ENCODE results near the gene CHST8. TPM values are rescaled to one million over a fixed set of nuclear protein-coding genes. Genes with fewer than 3 reads are reported as not detected.
"Not testable (repeated sequence)": the region's sequence is repeated elsewhere in the genome, so short reads cannot be mapped to it uniquely, and the experiment has no call there.

CHST8 gene
- total and polyA plus RNA-seq, 2 donors, result 0.23 to 0.47 TPM

DNA sequence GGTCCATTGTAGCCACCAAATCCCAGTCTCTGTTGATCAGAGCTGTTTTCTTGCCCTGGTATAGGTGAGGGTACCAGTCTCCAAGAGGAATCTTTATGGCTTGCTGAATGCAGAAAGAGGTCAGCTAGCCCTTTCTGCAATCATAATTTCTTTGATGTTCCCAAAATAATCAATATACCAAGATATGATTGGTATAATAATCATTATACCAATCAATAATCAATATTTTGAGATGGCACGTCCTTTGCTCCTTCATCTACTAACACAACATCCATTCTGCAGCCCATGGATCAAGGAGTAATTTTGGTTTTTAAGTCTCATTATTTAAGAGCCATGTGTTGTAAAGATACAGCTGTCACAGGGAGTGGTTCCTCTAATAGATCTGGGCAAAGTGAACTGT lies 31.5 kb upstream of the CHST8 start:
- WGBS, result 70% methylated on average over 1 of the region's 1 CpG
- no peaks in the 10 kb centered on the region for H3K9me3 ChIP-seq (ENCODE audit: control insufficient read depth in 2 of 2, insufficient read depth in 1 of 2, low read length in 1 of 2)
- no peaks in the 10 kb centered on the region for H3K27me3 ChIP-seq (ENCODE audit: control insufficient read depth in 2 of 2, insufficient read depth in 1 of 2, low read length in 1 of 2)

DNA sequence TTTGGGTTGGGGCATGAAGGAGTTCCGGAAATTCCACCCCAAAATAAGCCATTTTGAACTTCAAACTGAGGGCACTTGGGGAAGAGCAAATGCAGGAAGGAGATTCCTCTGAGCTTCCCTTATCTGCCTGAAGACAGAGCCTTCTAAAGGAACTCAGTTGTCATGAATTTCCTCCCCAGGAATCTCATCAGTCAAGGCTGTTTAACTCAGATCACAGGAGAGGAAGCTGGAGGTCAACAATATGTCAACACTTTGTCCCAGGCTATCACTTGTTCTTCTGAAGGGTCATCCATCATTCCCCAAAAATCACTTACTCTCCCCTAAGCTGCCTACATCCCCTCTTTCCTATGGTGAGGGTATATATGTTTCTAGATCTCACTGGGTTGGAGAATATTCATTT lies 26.0 kb upstream of the CHST8 start:
- no peaks in the 10 kb centered on the region for H3K27me3 ChIP-seq (ENCODE audit: control insufficient read depth in 2 of 2, insufficient read depth in 1 of 2, low read length in 1 of 2)
- peaks cover 0 to 5% of the 10 kb centered on the region in 2 donors for H3K9me3 ChIP-seq (ENCODE audit: control insufficient read depth in 2 of 2, insufficient read depth in 1 of 2, low read length in 1 of 2)
- no peak overlapping the region for H3K27ac ChIP-seq (ENCODE audit: low read depth in 1 of 2, low read length in 1 of 2)
- no peaks in the 10 kb centered on the region for H3K4me1 ChIP-seq (ENCODE audit: control insufficient read depth in 2 of 2, insufficient read depth in 2 of 2, low read length in 2 of 2)
- no peak for DNase-seq (ENCODE audit: low read depth in 6 of 9, low spot score in 9 of 9)
- no peak overlapping the region for H3K4me3 ChIP-seq (ENCODE audit: low read length in 2 of 2)
- 10% methylated on average over 1 of the region's 1 CpG for WGBS
- H3K36me3 ChIP-seq (ENCODE audit: control insufficient read depth in 2 of 2, insufficient read depth in 2 of 2, low read length in 1 of 2), result no peaks in the 10 kb centered on the region

More for the DNA sequence above, 31.5 kb upstream of the CHST8 start:
- DNase-seq (ENCODE audit: low read depth in 6 of 9, low spot score in 9 of 9), result no peak
- Histone ChIP-seq H3K36me3 (ENCODE audit: control insufficient read depth in 2 of 2, insufficient read depth in 2 of 2, low read length in 1 of 2) (no peaks in the 10 kb centered on the region), H3K27ac (ENCODE audit: low read depth in 1 of 2, low read length in 1 of 2) (no peak overlapping the region), H3K4me3 (ENCODE audit: low read length in 2 of 2) (no peak overlapping the region), H3K4me1 (ENCODE audit: control insufficient read depth in 2 of 2, insufficient read depth in 2 of 2, low read length in 2 of 2) (no peaks in the 10 kb centered on the region)

DNA sequence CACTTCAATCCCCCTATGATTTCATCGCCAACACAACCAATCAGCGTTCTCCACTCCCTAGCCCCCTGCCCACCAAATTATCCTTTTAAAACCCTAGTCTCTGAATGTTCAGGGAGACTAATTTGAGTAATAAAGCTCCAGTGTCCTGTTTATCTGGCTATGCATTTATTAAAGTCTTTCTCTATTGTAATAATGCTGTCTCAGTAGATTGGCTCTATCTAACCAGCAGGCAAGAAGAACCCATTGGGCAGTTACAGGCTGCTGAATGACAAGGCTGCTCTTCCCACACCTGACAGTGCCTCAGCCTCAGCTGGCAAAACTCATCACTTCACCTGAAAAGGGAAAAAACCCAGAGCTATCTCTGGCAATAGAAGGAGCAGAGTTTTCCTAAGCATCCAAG lies 20.2 kb upstream of the CHST8 start:
- peaks cover 0 to 18% of the 10 kb centered on the region in 2 donors for H3K9me3 ChIP-seq (ENCODE audit: control insufficient read depth in 2 of 2, insufficient read depth in 1 of 2, low read length in 1 of 2)
- DNase-seq (ENCODE audit: low read depth in 6 of 9, low spot score in 9 of 9), result no peak
- no peak overlapping the region for H3K4me3 ChIP-seq (ENCODE audit: low read length in 2 of 2)
- H3K27me3 ChIP-seq (ENCODE audit: control insufficient read depth in 2 of 2, insufficient read depth in 1 of 2, low read length in 1 of 2), result no peaks in the 10 kb centered on the region
- H3K27ac ChIP-seq (ENCODE audit: low read depth in 1 of 2, low read length in 1 of 2), result no peak overlapping the region
- H3K4me1 ChIP-seq (ENCODE audit: control insufficient read depth in 2 of 2, insufficient read depth in 2 of 2, low read length in 2 of 2), result no peaks in the 10 kb centered on the region
- 99% methylated on average over 2 of the region's 2 CpGs for WGBS
- no peaks in the 10 kb centered on the region for H3K36me3 ChIP-seq (ENCODE audit: control insufficient read depth in 2 of 2, insufficient read depth in 2 of 2, low read length in 1 of 2)

DNA sequence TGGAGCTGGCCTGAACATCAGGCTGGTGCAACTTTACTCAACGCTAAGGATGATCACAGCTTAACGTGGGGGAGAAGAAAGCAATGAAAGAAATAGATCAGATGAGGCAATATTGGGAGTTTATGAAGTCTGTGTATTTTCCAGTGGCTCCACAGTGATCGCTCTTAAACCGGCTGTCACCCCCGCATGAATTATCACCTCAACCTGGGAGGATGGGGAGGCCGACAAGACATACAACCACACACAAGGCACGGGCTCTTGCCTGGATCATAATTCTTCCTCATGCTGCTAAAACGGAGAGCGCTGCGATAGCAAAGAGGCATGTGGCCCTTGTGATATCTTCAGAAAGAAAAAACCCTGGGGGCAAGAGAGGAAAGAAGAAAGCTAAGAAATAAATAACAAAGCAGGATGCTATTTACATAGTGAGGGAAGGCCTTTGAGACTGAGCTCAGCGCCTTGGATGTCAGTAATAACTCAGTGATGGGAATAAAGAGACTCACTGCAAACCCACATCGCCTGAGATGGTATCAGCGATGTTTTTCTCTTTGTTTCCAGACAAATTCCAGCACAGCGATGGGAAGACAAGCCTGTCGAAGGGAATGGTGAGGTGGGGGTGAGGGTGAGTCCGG lies 19.1 kb upstream of the CHST8 start:
- no peak for DNase-seq (ENCODE audit: low read depth in 6 of 9, low spot score in 9 of 9)
- peaks cover 0 to 18% of the 10 kb centered on the region in 2 donors for H3K9me3 ChIP-seq (ENCODE audit: control insufficient read depth in 2 of 2, insufficient read depth in 1 of 2, low read length in 1 of 2)
- H3K4me1 ChIP-seq (ENCODE audit: control insufficient read depth in 2 of 2, insufficient read depth in 2 of 2, low read length in 2 of 2), result no peaks in the 10 kb centered on the region
- no peak overlapping the region for H3K27ac ChIP-seq (ENCODE audit: low read depth in 1 of 2, low read length in 1 of 2)
- no peak overlapping the region for H3K4me3 ChIP-seq (ENCODE audit: low read length in 2 of 2)
- H3K36me3 ChIP-seq (ENCODE audit: control insufficient read depth in 2 of 2, insufficient read depth in 2 of 2, low read length in 1 of 2), result no peaks in the 10 kb centered on the region
- 91% methylated on average over 16 of the region's 16 CpGs for WGBS
- H3K27me3 ChIP-seq (ENCODE audit: control insufficient read depth in 2 of 2, insufficient read depth in 1 of 2, low read length in 1 of 2), result no peaks in the 10 kb centered on the region

DNA sequence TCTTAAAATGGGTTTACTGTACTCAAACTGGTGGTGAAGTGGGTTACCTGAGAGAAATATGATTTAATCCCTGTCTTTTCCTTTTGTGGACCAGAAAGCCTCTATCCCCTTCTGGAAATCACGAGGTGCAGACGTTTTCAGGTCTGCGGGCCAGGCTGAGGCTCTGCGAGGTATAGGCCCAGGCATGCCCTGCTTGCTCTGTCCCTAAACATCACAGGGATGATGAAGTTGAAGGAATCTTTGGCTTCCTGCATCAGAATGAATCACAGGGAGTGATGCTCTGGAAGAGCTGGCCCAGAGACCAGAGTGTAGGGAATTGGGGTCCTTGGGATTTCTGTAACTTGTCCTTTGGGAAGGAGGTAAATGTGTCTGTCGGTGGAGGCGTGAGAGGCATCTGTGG lies 18.4 kb upstream of the CHST8 start:
- Histone ChIP-seq H3K4me3 (ENCODE audit: low read length in 2 of 2) (no peak overlapping the region), H3K36me3 (ENCODE audit: control insufficient read depth in 2 of 2, insufficient read depth in 2 of 2, low read length in 1 of 2) (no peaks in the 10 kb centered on the region), H3K27ac (ENCODE audit: low read depth in 1 of 2, low read length in 1 of 2) (no peak overlapping the region), H3K4me1 (ENCODE audit: control insufficient read depth in 2 of 2, insufficient read depth in 2 of 2, low read length in 2 of 2) (no peaks in the 10 kb centered on the region), H3K27me3 (ENCODE audit: control insufficient read depth in 2 of 2, insufficient read depth in 1 of 2, low read length in 1 of 2) (no peaks in the 10 kb centered on the region), H3K9me3 (ENCODE audit: control insufficient read depth in 2 of 2, insufficient read depth in 1 of 2, low read length in 1 of 2) (peaks cover 0 to 18% of the 10 kb centered on the region in 2 donors)
- WGBS, result 88% methylated on average over 6 of the region's 6 CpGs
- DNase-seq (ENCODE audit: low read depth in 6 of 9, low spot score in 9 of 9), result no peak

DNA sequence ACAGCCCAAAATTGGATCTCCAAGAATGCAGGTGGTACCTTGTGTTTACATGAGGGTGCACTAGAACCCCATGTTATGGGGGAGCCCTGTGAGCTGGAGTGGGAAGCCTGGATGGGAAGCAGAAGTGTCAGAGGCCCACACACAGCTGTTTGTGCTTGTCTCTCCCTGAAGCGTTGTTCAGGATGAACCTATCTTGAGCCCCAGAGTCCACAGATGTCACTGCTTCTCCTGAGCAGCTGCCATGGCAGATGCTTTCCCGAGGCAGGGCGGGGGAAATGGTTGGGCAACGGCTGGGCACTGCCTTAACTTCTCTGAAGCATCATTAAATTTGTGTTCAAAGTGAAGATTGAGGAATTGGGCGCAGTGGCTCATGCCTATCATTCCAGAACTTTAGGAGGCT lies 17.1 kb upstream of the CHST8 start:
- H3K4me1 ChIP-seq (ENCODE audit: control insufficient read depth in 2 of 2, insufficient read depth in 2 of 2, low read length in 2 of 2), result no peaks in the 10 kb centered on the region
- WGBS, result 83% methylated on average over 5 of the region's 5 CpGs
- H3K27me3 ChIP-seq (ENCODE audit: control insufficient read depth in 2 of 2, insufficient read depth in 1 of 2, low read length in 1 of 2), result no peaks in the 10 kb centered on the region
- no peaks in the 10 kb centered on the region for H3K36me3 ChIP-seq (ENCODE audit: control insufficient read depth in 2 of 2, insufficient read depth in 2 of 2, low read length in 1 of 2)
- no peak overlapping the region for H3K4me3 ChIP-seq (ENCODE audit: low read length in 2 of 2)
- no peak overlapping the region for H3K27ac ChIP-seq (ENCODE audit: low read depth in 1 of 2, low read length in 1 of 2)
- DNase-seq (ENCODE audit: low read depth in 6 of 9, low spot score in 9 of 9), result no peak
- H3K9me3 ChIP-seq (ENCODE audit: control insufficient read depth in 2 of 2, insufficient read depth in 1 of 2, low read length in 1 of 2), result peaks cover 0 to 18% of the 10 kb centered on the region in 2 donors

DNA sequence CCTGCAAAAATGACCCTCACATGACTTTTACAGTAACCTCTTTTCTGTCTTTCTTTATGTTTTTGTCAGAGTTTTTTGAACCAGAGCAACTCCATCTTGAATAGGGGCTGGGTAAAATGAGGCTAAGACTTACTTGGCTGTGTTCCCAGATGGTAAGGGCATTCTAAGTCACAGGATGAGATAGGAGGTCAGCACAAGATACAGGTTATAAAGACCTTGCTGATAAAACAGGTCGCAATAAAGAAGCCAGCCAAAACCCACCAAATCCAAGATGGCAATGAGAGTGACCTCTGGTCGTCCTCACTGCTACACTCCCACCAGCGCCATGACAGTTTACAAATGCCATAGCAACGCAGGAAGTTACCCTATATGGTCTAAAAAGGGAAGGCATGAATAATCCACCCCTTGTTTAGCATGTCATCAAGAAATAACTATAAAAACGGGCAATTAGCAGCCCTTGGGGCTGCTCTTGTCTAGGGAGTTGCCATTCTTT lies 15.9 kb upstream of the CHST8 start:
- 78% methylated on average over 5 of the region's 5 CpGs for WGBS
- not testable (repeated sequence) for DNase-seq (ENCODE audit: low read depth in 6 of 9, low spot score in 9 of 9); H3K4me3 ChIP-seq (ENCODE audit: low read length in 2 of 2); H3K4me1 ChIP-seq (ENCODE audit: control insufficient read depth in 2 of 2, insufficient read depth in 2 of 2, low read length in 2 of 2); H3K27ac ChIP-seq (ENCODE audit: low read depth in 1 of 2, low read length in 1 of 2); H3K27me3 ChIP-seq (ENCODE audit: control insufficient read depth in 2 of 2, insufficient read depth in 1 of 2, low read length in 1 of 2); H3K36me3 ChIP-seq (ENCODE audit: control insufficient read depth in 2 of 2, insufficient read depth in 2 of 2, low read length in 1 of 2)
- H3K9me3 ChIP-seq (ENCODE audit: control insufficient read depth in 2 of 2, insufficient read depth in 1 of 2, low read length in 1 of 2), result peaks cover 0 to 12% of the 10 kb centered on the region in 2 donors

DNA sequence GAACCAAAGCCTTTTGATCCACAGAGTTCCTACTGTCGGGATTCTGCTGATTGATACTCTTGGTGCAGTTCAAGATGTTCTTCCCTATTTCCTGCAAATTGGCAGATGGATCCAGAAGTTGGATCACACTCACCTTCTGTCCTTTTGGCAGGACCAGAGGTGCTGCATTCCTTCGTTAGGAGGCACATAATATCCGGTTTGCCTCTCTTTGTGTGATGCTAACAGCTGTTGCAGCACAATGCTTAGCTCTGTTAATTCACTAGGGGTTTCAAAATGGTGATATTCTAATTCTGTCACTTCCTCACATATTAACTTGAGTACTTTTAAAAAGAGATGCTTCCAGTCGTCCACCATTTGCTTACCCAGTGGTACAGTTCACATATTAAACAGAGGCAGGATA lies 15.2 kb upstream of the CHST8 start:
- DNase-seq (ENCODE audit: low read depth in 6 of 9, low spot score in 9 of 9), result no peak
- Histone ChIP-seq H3K36me3 (ENCODE audit: control insufficient read depth in 2 of 2, insufficient read depth in 2 of 2, low read length in 1 of 2) (no peaks in the 10 kb centered on the region), H3K27me3 (ENCODE audit: control insufficient read depth in 2 of 2, insufficient read depth in 1 of 2, low read length in 1 of 2) (no peaks in the 10 kb centered on the region), H3K4me1 (ENCODE audit: control insufficient read depth in 2 of 2, insufficient read depth in 2 of 2, low read length in 2 of 2) (no peaks in the 10 kb centered on the region), H3K4me3 (ENCODE audit: low read length in 2 of 2) (no peak overlapping the region), H3K9me3 (ENCODE audit: control insufficient read depth in 2 of 2, insufficient read depth in 1 of 2, low read length in 1 of 2) (peaks cover 0 to 11% of the 10 kb centered on the region in 2 donors), H3K27ac (ENCODE audit: low read depth in 1 of 2, low read length in 1 of 2) (no peak overlapping the region)
- 60% methylated on average over 4 of the region's 4 CpGs for WGBS

DNA sequence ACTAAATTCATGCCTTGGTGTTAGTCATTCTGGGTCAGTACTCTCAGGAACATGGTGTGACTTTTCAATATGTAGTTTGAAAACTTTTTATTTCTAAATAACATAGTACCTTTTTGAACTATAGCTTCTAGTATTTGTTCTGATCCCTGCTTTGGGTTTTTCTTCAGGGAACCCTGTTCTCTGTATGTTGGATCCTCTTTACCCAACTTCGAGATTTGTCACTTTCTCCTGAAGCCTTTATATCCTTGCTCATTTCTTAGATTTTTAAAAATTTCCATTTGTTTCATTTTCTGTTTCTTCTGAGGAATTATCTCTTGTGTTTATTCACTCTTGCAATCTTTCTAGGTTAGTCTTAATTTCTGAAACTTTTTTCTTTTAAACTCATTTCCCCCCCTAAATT lies 12.4 kb upstream of the CHST8 start:
- Histone ChIP-seq H3K27ac (ENCODE audit: low read depth in 1 of 2, low read length in 1 of 2) (no peak overlapping the region), H3K27me3 (ENCODE audit: control insufficient read depth in 2 of 2, insufficient read depth in 1 of 2, low read length in 1 of 2) (no peaks in the 10 kb centered on the region), H3K36me3 (ENCODE audit: control insufficient read depth in 2 of 2, insufficient read depth in 2 of 2, low read length in 1 of 2) (no peaks in the 10 kb centered on the region), H3K9me3 (ENCODE audit: control insufficient read depth in 2 of 2, insufficient read depth in 1 of 2, low read length in 1 of 2) (no peaks in the 10 kb centered on the region), H3K4me1 (ENCODE audit: control insufficient read depth in 2 of 2, insufficient read depth in 2 of 2, low read length in 2 of 2) (no peaks in the 10 kb centered on the region), H3K4me3 (ENCODE audit: low read length in 2 of 2) (no peak overlapping the region)
- no peak for DNase-seq (ENCODE audit: low read depth in 6 of 9, low spot score in 9 of 9)
- 83% methylated on average over 1 of the region's 1 CpG for WGBS
